CD4-positive, alpha-beta T cell treated with Interleukin-12 subunit alpha and Interleukin-12 subunit beta, for 1 hour (primary cell): Measurements from ENCODE around the gene AMELX.

Experiments used
- DNase-seq: peaks from one replicate; pipeline ENCODE4 v3.0.0-alpha.2; 2020

AMELX gene

GRCh38 chrX:11311706-11312105 is 18.5 kb downstream of the AMELX start:
- DNase-seq: no peak

- no peak for DNase-seq
These were observed 26.8 kb downstream of the AMELX start for GRCh38 chrX:11319806-11320520.

- no peak for DNase-seq
These were observed 28.8 kb downstream of the AMELX start for GRCh38 chrX:11321986-11322385.

- no peak for DNase-seq
These were observed 34.9 kb downstream of the AMELX start for GRCh38 chrX:11328134-11328533.

- DNase-seq: no peak
These were observed 35.8 kb downstream of the AMELX start for GRCh38 chrX:11329021-11329420.

- no peak for DNase-seq
These were observed 38.6 kb downstream of the AMELX start for GRCh38 chrX:11331788-11332187.

GRCh38 chrX:11334165-11334564 is 41.0 kb downstream of the AMELX start:
- no peak for DNase-seq

- no peak for DNase-seq
These were observed 43.0 kb downstream of the AMELX start for GRCh38 chrX:11336201-11336600.

- no peak for DNase-seq
These were observed 44.2 kb downstream of the AMELX start for GRCh38 chrX:11337292-11338009.

GRCh38 chrX:11341274-11342201 is 48.3 kb downstream of the AMELX start:
- peak; percentile 4 for DNase-seq

GRCh38 chrX:11342673-11343072 is 49.5 kb downstream of the AMELX start:
- DNase-seq: no peak

- DNase-seq: no peak
These were observed 53.0 kb downstream of the AMELX start for GRCh38 chrX:11346121-11346682.

- no peak for DNase-seq
These were observed 54.1 kb downstream of the AMELX start for GRCh38 chrX:11347300-11347699.

- no peak for DNase-seq
These were observed 55.8 kb downstream of the AMELX start for GRCh38 chrX:11349020-11349419.

- DNase-seq: no peak
These were observed 56.6 kb downstream of the AMELX start for GRCh38 chrX:11349661-11350337.
